Neural cell (in vitro differentiated cells): ENCODE measurements around the gene POLN. TPM values are rescaled to one million over a fixed set of nuclear protein-coding genes. Genes with fewer than 3 reads are reported as not detected.

ENCODE experiments used
- H2AFZ ChIP-seq: fragments of 200-600, 300-800 bp; sonication (generic), shearing (Covaris generic); 2 replicates; pipeline ENCODE4 v1.6.0; 2014; ENCODE audit warnings: low read depth, mild to moderate bottlenecking, antibody characterized with exemption, low read length, moderate library complexity
- H3F3A ChIP-seq: fragments of 200-600 bp; shearing (Covaris generic); 2 replicates; pipeline ENCODE4 v1.6.1; 2016; ENCODE audit warnings: mild to moderate bottlenecking, moderate library complexity, mixed read lengths, antibody characterized with exemption, low read length; ENCODE audit not compliant: insufficient read depth, poor library complexity, severe bottlenecking
- H3K27ac ChIP-seq: fragments of 200-600, 300-800 bp; sonication (generic), shearing (Covaris generic); 2 replicates; pipeline ENCODE4 v1.5.1; 2014; ENCODE audit warnings: mild to moderate bottlenecking, low read length, moderate library complexity
- H3K27me3 ChIP-seq: fragments of 300-800, 200-600 bp; sonication (generic), shearing (Covaris generic); 2 replicates; pipeline ENCODE4 v1.6.0; 2014; ENCODE audit warnings: mild to moderate bottlenecking, low read depth, low read length, moderate library complexity; ENCODE audit not compliant: insufficient read depth
- H3K36me3 ChIP-seq: fragments of 300-800, 200-600 bp; sonication (generic), shearing (Covaris generic); 2 replicates; pipeline ENCODE4 v1.5.1; 2014; ENCODE audit warnings: mild to moderate bottlenecking, antibody characterized with exemption, low read length, moderate library complexity; ENCODE audit not compliant: insufficient read depth
- H3K4me2 ChIP-seq: fragments of 300-800, 200-600 bp; sonication (generic), shearing (Covaris generic); 2 replicates; pipeline ENCODE4 v1.6.0; 2014; ENCODE audit warnings: mild to moderate bottlenecking, low read length
- H3K4me3 ChIP-seq: fragments of 300-800, 200-600 bp; sonication (generic), shearing (Covaris generic); 2 replicates; pipeline ENCODE4 v1.5.1; 2014; ENCODE audit warnings: mild to moderate bottlenecking, low read length, moderate library complexity
- H3K79me2 ChIP-seq: fragments of 200-600 bp; shearing (Covaris generic); replicated peaks from 2 replicates; pipeline ENCODE4 v1.6.0; 2014; ENCODE audit warnings: mild to moderate bottlenecking, low read length, moderate library complexity; ENCODE audit not compliant: insufficient read depth
- H3K9ac ChIP-seq: fragments of 300-800, 200-600 bp; sonication (generic), shearing (Covaris generic); 2 replicates; pipeline ENCODE4 v1.6.1; 2016; ENCODE audit warnings: mild to moderate bottlenecking, low read length, mixed read lengths
- H3K9me2 ChIP-seq: fragments of 200-600 bp; shearing (Covaris generic); 2 replicates; pipeline ENCODE4 v1.6.1; 2016; ENCODE audit warnings: mild to moderate bottlenecking, low read length, mixed read lengths; ENCODE audit not compliant: insufficient read depth
- H3K9me3 ChIP-seq: fragments of 200-600, 300-800 bp; sonication (generic), shearing (Covaris generic); 2 replicates; pipeline ENCODE4 v1.6.1; 2016; ENCODE audit warnings: mild to moderate bottlenecking, mixed run types, low read length, moderate library complexity, mixed read lengths
- H4K20me1 ChIP-seq: fragments of 200-600 bp; shearing (Covaris generic); 2 replicates; pipeline ENCODE4 v1.6.1; 2016; ENCODE audit warnings: mild to moderate bottlenecking, mixed run types; ENCODE audit not compliant: insufficient read depth
- CTCF ChIP-seq: fragments of 450-650 bp; IDR thresholded peaks from 2 replicates; pipeline ENCODE4 v1.5.1; 2014; ENCODE audit warnings: antibody characterized with exemption, mild to moderate bottlenecking, moderate library complexity; ENCODE audit not compliant: poor library complexity, severe bottlenecking
- EP300 ChIP-seq: fragments of 450-650 bp; conservative IDR thresholded peaks from 2 replicates; pipeline ENCODE4 v1.6.1; 2014; ENCODE audit warnings: antibody characterized with exemption, mild to moderate bottlenecking, moderate library complexity; ENCODE audit not compliant: poor library complexity, severe bottlenecking
- EZH2 ChIP-seq: fragments of 200-600, 300-800 bp; shearing (Covaris generic), sonication (generic); IDR thresholded peaks from 2 replicates; pipeline ENCODE4 v1.6.1; 2014; ENCODE audit warnings: antibody characterized with exemption, low read length, borderline replicate concordance, mild to moderate bottlenecking; ENCODE audit not compliant: insufficient read depth, poor library complexity, severe bottlenecking
- MXI1 ChIP-seq: fragments of 450-650 bp; conservative IDR thresholded peaks from 2 replicates; pipeline ENCODE4 v1.6.1; 2014; ENCODE audit warnings: antibody characterized with exemption, mild to moderate bottlenecking; ENCODE audit not compliant: poor library complexity, severe bottlenecking
- POLR2AphosphoS5 ChIP-seq: IDR thresholded peaks from 2 replicates; pipeline ENCODE4 v1.6.1; 2012
- RAD21 ChIP-seq: fragments of 450-650 bp; conservative IDR thresholded peaks from 2 replicates; pipeline ENCODE4 v1.6.1; 2014; ENCODE audit warnings: antibody characterized with exemption, mild to moderate bottlenecking, moderate library complexity
- REST ChIP-seq: IDR thresholded peaks from 2 replicates; pipeline ENCODE4 v1.6.1; 2012; ENCODE audit warnings: borderline replicate concordance
- SMC3 ChIP-seq: fragments of 450-650 bp; conservative IDR thresholded peaks from 2 replicates; pipeline ENCODE4 v1.6.1; 2014; ENCODE audit warnings: antibody characterized with exemption, mild to moderate bottlenecking, moderate library complexity; ENCODE audit not compliant: poor library complexity
- TAF1 ChIP-seq: IDR thresholded peaks from 2 replicates; pipeline ENCODE4 v1.6.1; 2012; ENCODE audit warnings: low read depth
- polyA plus RNA-seq: library from polyadenylated mRNA; depleted of rRNA; stranded (reverse); fragments of >200 nt; gene quantifications from 2 replicates; pipeline ENCODE4 v1.2.3, GENCODE V29; 2014

Gene POLN
- polyA plus RNA-seq, 1 donor from 2014 or later, result 1.1 TPM

- Histone ChIP-seq H3K9ac (no peak overlapping the region), H4K20me1 (no peaks in the 10 kb centered on the region), H3K79me2 (no peaks in the 10 kb centered on the region), H3K4me3 (no peak overlapping the region), H3K36me3 (no peaks in the 10 kb centered on the region), H3K9me2 (no peaks in the 10 kb centered on the region), H3K27me3 (no peaks in the 10 kb centered on the region), H3K9me3 (no peaks in the 10 kb centered on the region), H2AFZ (no peak overlapping the region), H3K27ac (no peak overlapping the region), H3F3A (no peaks in the 10 kb centered on the region), H3K4me2 (no peak overlapping the region)
- no peak for TF ChIP-seq EZH2
- TF ChIP-seq RAD21, result no peak
- TF ChIP-seq REST, result no peak
- no peak for TF ChIP-seq TAF1
- TF ChIP-seq SMC3, result no peak
Observed at GRCh38 chr4:2083116-2083825, 158.7 kb downstream of the POLN start.

DNA sequence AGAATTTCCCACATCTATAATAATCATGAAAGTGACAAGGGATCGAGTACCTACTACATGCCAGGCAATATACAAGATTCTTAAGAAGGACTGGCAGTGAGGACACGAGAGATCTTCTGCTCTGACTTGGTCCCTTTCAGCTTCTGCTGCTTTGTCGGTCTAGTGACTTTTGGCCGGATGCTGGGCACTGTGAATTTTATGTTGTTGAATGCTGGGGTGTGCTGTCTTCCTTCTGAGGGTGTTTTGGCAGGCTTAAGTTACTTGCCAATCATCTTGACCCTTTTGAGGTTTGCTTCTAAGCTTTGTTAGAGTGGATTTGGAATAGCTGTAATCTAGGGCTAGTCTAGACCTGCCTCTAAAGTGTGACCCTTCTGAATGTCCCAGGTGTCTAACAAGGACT lies 159.3 kb downstream of the POLN start:
- Histone ChIP-seq H3K4me3 (no peak overlapping the region), H3K9ac (no peak overlapping the region), H3K4me2 (no peak overlapping the region), H3F3A (no peaks in the 10 kb centered on the region), H3K27ac (no peak overlapping the region), H3K36me3 (no peaks in the 10 kb centered on the region), H3K9me2 (no peaks in the 10 kb centered on the region), H3K9me3 (no peaks in the 10 kb centered on the region), H3K27me3 (no peaks in the 10 kb centered on the region), H3K79me2 (no peaks in the 10 kb centered on the region), H2AFZ (no peak overlapping the region), H4K20me1 (no peaks in the 10 kb centered on the region)
- no peak for TF ChIP-seq EP300
- no peak for TF ChIP-seq CTCF
- TF ChIP-seq POLR2AphosphoS5, result no peak
- no peak for TF ChIP-seq RAD21
- TF ChIP-seq TAF1, result no peak
- no peak for TF ChIP-seq SMC3
- TF ChIP-seq REST, result no peak
- TF ChIP-seq EZH2, result no peak
- TF ChIP-seq MXI1, result no peak
